GM12878 (cell line): ENCODE results near the gene CNNM4.

Experiments used
- EZH2 ChIP-seq: IDR thresholded peaks from 2 replicates; pipeline ENCODE4 v1.6.1; 2012; ENCODE audit warnings: low read depth, mild to moderate bottlenecking, control low read depth, inconsistent platforms, low read length, borderline replicate concordance; ENCODE audit not compliant: control insufficient read depth
- FOXM1 ChIP-seq: IDR thresholded peaks from 2 replicates; pipeline ENCODE4 v1.6.1; 2012; ENCODE audit warnings: low read depth, mild to moderate bottlenecking, inconsistent platforms, low read length, moderate library complexity
- PBX3 ChIP-seq: IDR thresholded peaks from 2 replicates; pipeline ENCODE4 v1.6.1; 2011; ENCODE audit warnings: mild to moderate bottlenecking, low read depth, low read length, moderate library complexity; ENCODE audit not compliant: insufficient replicate concordance
- TF ChIP-seq, protein P1 (sequence below), 3 experiments: IDR thresholded peaks in 2 of 3; conservative IDR thresholded peaks in 1 of 3; 2 replicates each; pipeline ENCODE4 v1.5.1; 2011; ENCODE audit warnings: low read depth in 3 of 3, low read length in 3 of 3, mild to moderate bottlenecking in 3 of 3, control low read depth in 2 of 3, moderate library complexity in 2 of 3, inconsistent platforms in 1 of 3, mixed read lengths in 1 of 3; ENCODE audit not compliant: control insufficient read depth in 2 of 3, insufficient read depth in 1 of 3; ENCODE audit errors: extremely low read depth in 1 of 3

GRCh38 chr2:96837575-96837974 is 76.9 kb downstream of the CNNM4 start:
- TF ChIP-seq, protein P1, sequence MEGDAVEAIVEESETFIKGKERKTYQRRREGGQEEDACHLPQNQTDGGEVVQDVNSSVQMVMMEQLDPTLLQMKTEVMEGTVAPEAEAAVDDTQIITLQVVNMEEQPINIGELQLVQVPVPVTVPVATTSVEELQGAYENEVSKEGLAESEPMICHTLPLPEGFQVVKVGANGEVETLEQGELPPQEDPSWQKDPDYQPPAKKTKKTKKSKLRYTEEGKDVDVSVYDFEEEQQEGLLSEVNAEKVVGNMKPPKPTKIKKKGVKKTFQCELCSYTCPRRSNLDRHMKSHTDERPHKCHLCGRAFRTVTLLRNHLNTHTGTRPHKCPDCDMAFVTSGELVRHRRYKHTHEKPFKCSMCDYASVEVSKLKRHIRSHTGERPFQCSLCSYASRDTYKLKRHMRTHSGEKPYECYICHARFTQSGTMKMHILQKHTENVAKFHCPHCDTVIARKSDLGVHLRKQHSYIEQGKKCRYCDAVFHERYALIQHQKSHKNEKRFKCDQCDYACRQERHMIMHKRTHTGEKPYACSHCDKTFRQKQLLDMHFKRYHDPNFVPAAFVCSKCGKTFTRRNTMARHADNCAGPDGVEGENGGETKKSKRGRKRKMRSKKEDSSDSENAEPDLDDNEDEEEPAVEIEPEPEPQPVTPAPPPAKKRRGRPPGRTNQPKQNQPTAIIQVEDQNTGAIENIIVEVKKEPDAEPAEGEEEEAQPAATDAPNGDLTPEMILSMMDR (IDR thresholded peaks at IDR 0.05 in 2 of 3, conservative IDR thresholded peaks at IDR 0.05 in 1 of 3; ENCODE audit: control insufficient read depth in 2 of 3, extremely low read depth in 1 of 3, insufficient read depth in 1 of 3, low read depth in 3 of 3, low read length in 3 of 3): no peak
- TF ChIP-seq FOXM1 (no peak), PBX3 (no peak), EZH2 (no peak)
